H1 (cell line): ENCODE measurements around the gene RNF145. TPM values are rescaled to one million over a fixed set of nuclear protein-coding genes. Genes with fewer than 3 reads are reported as not detected.

Experiments used
- CTCF ChIA-PET: fragments of 300-600 bp; sonication (Branson Sonifier 250); formaldehyde crosslinking; loops from one replicate; lab custom pipeline; 2021; ENCODE audit not compliant: partially characterized antibody; lab: Charles Lee
- POLR2A ChIA-PET: fragments of 300-600 bp; sonication (Branson Sonifier 250); formaldehyde crosslinking; loops from one replicate; lab custom pipeline; 2021; ENCODE audit warnings: inconsistent platforms; ENCODE audit not compliant: partially characterized antibody; lab: Charles Lee
- DNase-seq, 2 experiments: peaks; one replicate each; pipeline versions ENCODE4 v3.0.0 to v3.0.0-alpha.2; 2010 to 2022; ENCODE audit warnings: low spot score in 2 of 2, low read depth in 1 of 2, mixed read lengths in 1 of 2
- FAIRE-seq: peaks from 2 replicates; lab custom pipeline; 2011; peaks lifted over from hg19 to GRCh38; lab: Jason Lieb, UNC
- H2AFZ ChIP-seq: 2 replicates; pipeline ENCODE4 v1.8.1; 2012; ENCODE audit warnings: low read length, inconsistent platforms
- H2AK5ac ChIP-seq: 2 replicates; pipeline ENCODE4 v1.6.1; 2013; ENCODE audit warnings: low read depth, low read length
- H2BK120ac ChIP-seq: replicated peaks from 2 replicates; pipeline ENCODE3; 2013; ENCODE audit warnings: low read depth, low read length, inconsistent platforms
- H2BK12ac ChIP-seq: 2 replicates; pipeline ENCODE4 v1.6.1; 2013; ENCODE audit warnings: low read depth, low read length
- H2BK15ac ChIP-seq: 2 replicates; pipeline ENCODE4 v1.6.1; 2013; ENCODE audit warnings: low read length
- H2BK20ac ChIP-seq: 2 replicates; pipeline ENCODE4 v1.6.1; 2013; ENCODE audit warnings: low read length
- H2BK5ac ChIP-seq: 2 replicates; pipeline ENCODE4 v1.6.1; 2013; ENCODE audit warnings: low read depth, low read length
- H3K14ac ChIP-seq: 2 replicates; pipeline ENCODE4 v1.6.1; 2013; ENCODE audit warnings: inconsistent platforms; ENCODE audit not compliant: insufficient read length
- H3K18ac ChIP-seq: 2 replicates; pipeline ENCODE4 v1.6.1; 2013; ENCODE audit warnings: low read length; ENCODE audit errors: extremely low read depth
- H3K23ac ChIP-seq: 2 replicates; pipeline ENCODE4 v1.6.1; 2013; ENCODE audit warnings: inconsistent platforms; ENCODE audit not compliant: insufficient read length
- H3K23me2 ChIP-seq: 2 replicates; pipeline ENCODE4 v1.6.1; 2013; ENCODE audit warnings: low read depth, low read length
- H3K27ac ChIP-seq: 2 replicates; pipeline ENCODE4 v1.6.1; 2011; ENCODE audit warnings: low read depth, low read length, inconsistent platforms
- H3K27me3 ChIP-seq, 4 experiments: replicated peaks in 1 of 4; 1 replicate in 1 of 4; 2 replicates in 3 of 4; pipeline versions ENCODE4 v1.6.1 to v1.8.1; 2011 to 2013; ENCODE audit warnings: low read length in 3 of 4, mild to moderate bottlenecking in 3 of 4, inconsistent platforms in 2 of 4, mixed read lengths in 2 of 4, moderate library complexity in 1 of 4; ENCODE audit not compliant: control insufficient read depth in 3 of 4, insufficient read depth in 3 of 4; ENCODE audit errors: extremely low read depth in 1 of 4
- H3K36me3 ChIP-seq, 4 experiments: 2 replicates each; pipeline versions ENCODE4 v1.6.1 to v1.8.1; 2011 to 2013; ENCODE audit warnings: mild to moderate bottlenecking in 4 of 4, low read length in 3 of 4, moderate library complexity in 2 of 4, control low read depth in 1 of 4, inconsistent platforms in 1 of 4; ENCODE audit not compliant: insufficient read depth in 4 of 4, control insufficient read depth in 2 of 4
- H3K4ac ChIP-seq: replicated peaks from 2 replicates; pipeline ENCODE3; 2013; ENCODE audit warnings: low read length, low read depth, mixed read lengths, inconsistent platforms; ENCODE audit not compliant: insufficient read length
- H3K4me1 ChIP-seq, 4 experiments: replicated peaks in 1 of 4; 1 replicate in 1 of 4; 2 replicates in 3 of 4; pipeline versions ENCODE4 v1.6.1 to v1.8.1; 2011 to 2013; ENCODE audit warnings: low read length in 3 of 4, inconsistent platforms in 2 of 4, mixed read lengths in 1 of 4; ENCODE audit not compliant: insufficient read depth in 4 of 4, control insufficient read depth in 3 of 4
- H3K4me2 ChIP-seq, 2 experiments: 2 replicates each; pipeline versions ENCODE4 v1.6.1 to v1.8.1; 2011 to 2013; ENCODE audit warnings: low read depth in 2 of 2, low read length in 2 of 2, control low read depth in 1 of 2, inconsistent platforms in 1 of 2, mild to moderate bottlenecking in 1 of 2; ENCODE audit not compliant: insufficient read depth in 1 of 2
- H3K4me3 ChIP-seq, 4 experiments: fragments of 200-600, 300-600 bp in 1 of 4; sonication (generic), shearing (Covaris generic), sonication (Bioruptor Twin) in 1 of 4; 2 replicates each; pipeline versions ENCODE4 v1.5.1 to v1.8.1; 2011 to 2016; ENCODE audit warnings: low read length in 4 of 4, low read depth in 3 of 4, control low read depth in 2 of 4, inconsistent platforms in 2 of 4, mild to moderate bottlenecking in 2 of 4, mixed read lengths in 1 of 4, moderate library complexity in 1 of 4; ENCODE audit not compliant: insufficient read depth in 2 of 4; ENCODE audit errors: extremely low read depth in 1 of 4
- H3K56ac ChIP-seq: replicated peaks from 2 replicates; pipeline ENCODE3; 2013; ENCODE audit warnings: low read depth, mild to moderate bottlenecking, mixed read lengths, low read length, inconsistent platforms; ENCODE audit not compliant: insufficient read length
- H3K79me1 ChIP-seq: 2 replicates; pipeline ENCODE4 v1.6.1; 2013; ENCODE audit warnings: low read depth, low read length, control low read depth
- H3K79me2 ChIP-seq, 2 experiments: 2 replicates each; pipeline versions ENCODE4 v1.6.1 to v1.8.1; 2012 to 2013; ENCODE audit warnings: low read length in 2 of 2, mild to moderate bottlenecking in 2 of 2, inconsistent platforms in 1 of 2; ENCODE audit not compliant: insufficient read depth in 2 of 2, control insufficient read depth in 1 of 2
- H3K9ac ChIP-seq, 4 experiments: replicated peaks in 1 of 4; 1 replicate in 1 of 4; 2 replicates in 3 of 4; pipeline versions ENCODE4 v1.6.1 to v1.8.1; 2011 to 2013; ENCODE audit warnings: low read depth in 3 of 4, low read length in 3 of 4, control low read depth in 2 of 4, mild to moderate bottlenecking in 2 of 4, moderate library complexity in 2 of 4, inconsistent platforms in 1 of 4; ENCODE audit errors: extremely low read depth in 1 of 4
- H3K9me3 ChIP-seq, 2 experiments: 2 replicates each; pipeline versions ENCODE4 v1.6.1 to v1.8.1; 2012 to 2013; ENCODE audit warnings: mild to moderate bottlenecking in 2 of 2, moderate library complexity in 2 of 2, control low read depth in 1 of 2, inconsistent platforms in 1 of 2, low read depth in 1 of 2, low read length in 1 of 2, mixed read lengths in 1 of 2; ENCODE audit not compliant: insufficient read depth in 2 of 2
- H4K20me1 ChIP-seq, 2 experiments: replicated peaks in 1 of 2; 2 replicates each; pipeline versions ENCODE3 to v1.8.1; 2011 to 2013; ENCODE audit warnings: inconsistent platforms in 2 of 2, low read length in 2 of 2, mild to moderate bottlenecking in 1 of 2; ENCODE audit not compliant: insufficient read depth in 2 of 2, control insufficient read depth in 1 of 2
- H4K5ac ChIP-seq: 2 replicates; pipeline ENCODE4 v1.6.1; 2013; ENCODE audit warnings: low read length, low read depth, mixed read lengths, inconsistent platforms; ENCODE audit not compliant: insufficient read length
- H4K8ac ChIP-seq: 2 replicates; pipeline ENCODE4 v1.8.0; 2013; ENCODE audit warnings: mild to moderate bottlenecking, moderate library complexity, low read length, inconsistent platforms; ENCODE audit not compliant: insufficient read depth; ENCODE audit errors: extremely low read depth
- H4K91ac ChIP-seq: replicated peaks from 2 replicates; pipeline ENCODE3; 2013; ENCODE audit warnings: low read length, mixed read lengths, inconsistent platforms; ENCODE audit not compliant: insufficient read length
- CHD1 ChIP-seq: IDR thresholded peaks from 2 replicates; pipeline ENCODE4 v1.6.1; 2012; ENCODE audit warnings: low read depth, low read length, improper control_type of control experiment
- CHD2 ChIP-seq: IDR thresholded peaks from 2 replicates; pipeline ENCODE4 v1.6.1; 2012; ENCODE audit warnings: low read length, improper control_type of control experiment
- CREB1 ChIP-seq: IDR thresholded peaks from 2 replicates; pipeline ENCODE4 v1.6.1; 2012; ENCODE audit warnings: inconsistent platforms
- CTBP2 ChIP-seq: IDR thresholded peaks from 2 replicates; pipeline ENCODE4 v1.7.0; 2011; ENCODE audit warnings: borderline replicate concordance, mild to moderate bottlenecking, moderate library complexity, mixed read lengths, low read length; ENCODE audit not compliant: insufficient read depth, insufficient read length
- HDAC6 ChIP-seq: IDR thresholded peaks from one replicate; pipeline ENCODE4 v1.7.1; 2012; ENCODE audit warnings: low read depth, mild to moderate bottlenecking, inconsistent platforms, low read length, moderate library complexity
- NRF1 ChIP-seq: IDR thresholded peaks from 2 replicates; pipeline ENCODE4 v1.6.1; 2011; ENCODE audit warnings: mild to moderate bottlenecking, low read depth, low read length, improper control_type of control experiment
- SIN3A ChIP-seq, 2 experiments: IDR thresholded peaks in 1 of 2; conservative IDR thresholded peaks in 1 of 2; 2 replicates each; pipeline ENCODE4 v1.6.1; 2011 to 2012; ENCODE audit warnings: low read length in 2 of 2, improper control_type of control experiment in 1 of 2, low read depth in 1 of 2, mild to moderate bottlenecking in 1 of 2
- SP1 ChIP-seq: IDR thresholded peaks from 2 replicates; pipeline ENCODE4 v1.6.1; 2011; ENCODE audit warnings: low read depth, low read length
- SP4 ChIP-seq: IDR thresholded peaks from 2 replicates; pipeline ENCODE4 v1.6.1; 2012; ENCODE audit warnings: low read length, inconsistent platforms
- WGBS, 2 experiments: shearing (Covaris generic) in 1 of 2; methylation state at CpG; one replicate each; pipeline versions ENCODE4 v1.1.6 to v1.1.7; 2013 to 2015; ENCODE audit warnings: low lambda C conversion rate in 2 of 2, mixed read lengths in 2 of 2, inconsistent platforms in 1 of 2, low coverage in 1 of 2, missing lambda C conversion rate in 1 of 2; ENCODE audit not compliant: insufficient replicate concordance in 2 of 2, insufficient coverage in 1 of 2, insufficient read length in 1 of 2; ENCODE audit errors: extremely low coverage in 1 of 2, missing lambda C conversion rate in 1 of 2; 5-methylcytosine and 5-hydroxymethylcytosine counted together
- polyA plus RNA-seq, 7 experiments: library from polyadenylated mRNA; depleted of rRNA in 3 of 7; stranded (reverse) in 5 of 7; unstranded in 2 of 7; fragments of >200 nt in 5 of 7; fragments of 200-250 nt in 2 of 7; gene quantifications; 1 replicate in 5 of 7; 2 replicates in 1 of 7; 4 replicates in 1 of 7; pipeline versions ENCODE4 v1.2.1 to v1.2.3, GENCODE V29; 2011 to 2013; ENCODE audit warnings: missing spikeins in 2 of 7, mixed read lengths in 2 of 7
- total RNA-seq: library from RNA; stranded (reverse); fragmentation: NEBNext Ultra II Directional; extraction: Animal tissue kit (Norgen Biotek cat#: 25700); gene quantifications from 2 replicates; pipeline ENCODE4 v1.2.1, GENCODE V29; 2021
- TF ChIP-seq, protein P1 (sequence below): IDR thresholded peaks from 2 replicates; pipeline ENCODE4 v1.6.1; 2011; ENCODE audit warnings: low read length, improper control_type of control experiment
- TF ChIP-seq, protein P2 (sequence below): IDR thresholded peaks from 2 replicates; pipeline ENCODE4 v1.6.1; 2011; ENCODE audit warnings: low read depth, mild to moderate bottlenecking, low read length; ENCODE audit not compliant: insufficient read depth

Gene RNF145
- total and polyA plus RNA-seq, 2 of the 8 experiments (the other 6 are each of a cell fraction or from before 2014, with no cell fraction given), result 34.2 to 72.5 TPM

DNA sequence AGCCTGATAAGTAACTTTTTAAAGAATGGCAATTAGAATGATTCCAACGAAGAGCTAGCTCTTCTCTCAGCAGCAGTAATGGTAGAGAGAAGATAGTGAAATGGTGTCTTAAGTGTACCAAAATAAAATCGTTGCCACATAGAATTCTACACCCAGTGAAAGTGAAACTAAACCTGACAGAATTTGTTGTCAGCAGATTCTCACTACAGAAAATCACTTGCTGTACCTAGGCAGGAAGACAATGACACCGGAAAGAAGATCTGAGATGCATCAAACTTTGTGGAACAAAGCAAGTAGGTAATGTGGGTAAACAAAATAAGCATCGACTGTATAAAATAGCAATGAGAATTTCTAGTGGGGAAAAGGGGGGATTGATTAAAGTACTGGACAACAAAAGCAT, 88.9 kb downstream of the RNF145 start:
- Histone ChIP-seq H2BK120ac (no peak overlapping the region), H2AK5ac (no peak overlapping the region), H3K56ac (no peak overlapping the region), H2BK12ac (no peak overlapping the region), H2BK15ac (no peak overlapping the region), H3K4me3 (no peak overlapping the region), H3K9ac (no peak overlapping the region), H3K4me2 (no peak overlapping the region), H4K5ac (no peak overlapping the region), H4K20me1 (no peaks in the 10 kb centered on the region), H3K4me1 (no peaks in the 10 kb centered on the region), H3K79me1 (no peaks in the 10 kb centered on the region), H2BK20ac (no peak overlapping the region), H4K91ac (no peak overlapping the region), H3K23me2 (no peaks in the 10 kb centered on the region; the same call in 1 of the 2 replicates), H3K36me3 (no peaks in the 10 kb centered on the region), H2BK5ac (no peak overlapping the region), H3K14ac (no peak overlapping the region), H3K79me2 (no peaks in the 10 kb centered on the region), H2AFZ (no peak overlapping the region), H3K9me3 (peaks cover 0 to 4% of the 10 kb centered on the region in 2 experiments; a peak in 1 of 4 replicates), H3K4ac (no peak overlapping the region), H3K23ac (no peak overlapping the region), H3K18ac (no peak overlapping the region), H4K8ac (no peak overlapping the region), H3K27ac (no peak overlapping the region), H3K27me3 (no peaks in the 10 kb centered on the region)
- DNase-seq, result no peak
- no peak for FAIRE-seq
- 81% methylated on average over 4 of the region's 4 CpGs; no CpG with 5 or more reads in 1 of the 2 experiments for whole genome bisulfite sequencing, 2 experiments
- ChIA-PET CTCF (interaction anchor here (1.1 to 1.2 kb wide), 2 partner anchors 12 to 14 kb away, joined by 3 to 8 read pairs; no protein-coding TSS in a partner anchor), POLR2A (no interaction called here)
- TF ChIP-seq NRF1 (no peak), SIN3A (conservative IDR thresholded peaks at IDR 0.05 in 1 of 2, IDR thresholded peaks at IDR 0.05 in 1 of 2; ENCODE audit: low read depth in 1 of 2, low read length in 2 of 2) (no peak), CHD2 (no peak), HDAC6 (no peak), SP1 (no peak), CTBP2 (no peak), CREB1 (no peak), CHD1 (no peak), SP4 (no peak)
- TF ChIP-seq, protein P1, sequence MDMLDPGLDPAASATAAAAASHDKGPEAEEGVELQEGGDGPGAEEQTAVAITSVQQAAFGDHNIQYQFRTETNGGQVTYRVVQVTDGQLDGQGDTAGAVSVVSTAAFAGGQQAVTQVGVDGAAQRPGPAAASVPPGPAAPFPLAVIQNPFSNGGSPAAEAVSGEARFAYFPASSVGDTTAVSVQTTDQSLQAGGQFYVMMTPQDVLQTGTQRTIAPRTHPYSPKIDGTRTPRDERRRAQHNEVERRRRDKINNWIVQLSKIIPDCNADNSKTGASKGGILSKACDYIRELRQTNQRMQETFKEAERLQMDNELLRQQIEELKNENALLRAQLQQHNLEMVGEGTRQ, result no peak
- TF ChIP-seq, protein P2, sequence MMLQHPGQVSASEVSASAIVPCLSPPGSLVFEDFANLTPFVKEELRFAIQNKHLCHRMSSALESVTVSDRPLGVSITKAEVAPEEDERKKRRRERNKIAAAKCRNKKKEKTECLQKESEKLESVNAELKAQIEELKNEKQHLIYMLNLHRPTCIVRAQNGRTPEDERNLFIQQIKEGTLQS, result no peak
